SU-DHL-6 (cell line): ENCODE data around the gene B4GAT1.
A peak's percentile ranks its signal among the peaks of the same experiment; 100 is the strongest.

Experiments
- H2AFZ ChIP-seq: fragments of 200-600 bp; sonication (generic); 2 replicates; pipeline ENCODE4 v1.6.1; 2014; ENCODE audit warnings: low read depth, mild to moderate bottlenecking, moderate library complexity, mixed read lengths, antibody characterized with exemption, low read length; ENCODE audit not compliant: severe bottlenecking
- H3F3A ChIP-seq: fragments of 200-600 bp; shearing (Covaris generic); 2 replicates; pipeline ENCODE4 v1.6.0; 2016; ENCODE audit warnings: antibody characterized with exemption, mild to moderate bottlenecking; ENCODE audit not compliant: insufficient read depth
- H3K27ac ChIP-seq: fragments of 200-600 bp; sonication (generic); 2 replicates; pipeline ENCODE4 v1.5.1; 2016; ENCODE audit warnings: low read depth, mild to moderate bottlenecking, low read length, moderate library complexity, mixed read lengths
- H3K27me3 ChIP-seq: fragments of 200-600 bp; sonication (generic), shearing (Covaris generic); 2 replicates; pipeline ENCODE4 v1.6.0; 2014; ENCODE audit warnings: mild to moderate bottlenecking, low read length
- H3K36me3 ChIP-seq: fragments of 200-600 bp; sonication (generic); 2 replicates; pipeline ENCODE4 v1.6.1; 2014; ENCODE audit warnings: mild to moderate bottlenecking, low read length, mixed read lengths
- H3K4me2 ChIP-seq: fragments of 300-600, 200-600 bp; shearing (Covaris generic), sonication (generic); 2 replicates; pipeline ENCODE4 v1.6.0; 2014; ENCODE audit warnings: low read length, low read depth, mild to moderate bottlenecking; ENCODE audit not compliant: poor library complexity, severe bottlenecking
- H3K4me3 ChIP-seq: fragments of 200-600 bp; sonication (generic); 2 replicates; pipeline ENCODE4 v1.5.1; 2014; ENCODE audit warnings: antibody characterized with exemption, low read length, mild to moderate bottlenecking, mixed read lengths; ENCODE audit not compliant: insufficient read depth, poor library complexity, severe bottlenecking
- H3K79me2 ChIP-seq: fragments of 200-600 bp; sonication (generic); 2 replicates; pipeline ENCODE4 v1.6.1; 2014; ENCODE audit warnings: mild to moderate bottlenecking, low read length, moderate library complexity; ENCODE audit not compliant: insufficient read depth
- H3K9ac ChIP-seq: fragments of 200-600 bp; sonication (generic); 2 replicates; pipeline ENCODE4 v1.7.0; 2014; ENCODE audit warnings: mild to moderate bottlenecking, low read length
- H3K9me2 ChIP-seq: fragments of 200-600 bp; sonication (generic); replicated peaks from 2 replicates; pipeline ENCODE4 v1.6.1; 2014; ENCODE audit warnings: low read length; ENCODE audit not compliant: insufficient read depth
- H3K9me3 ChIP-seq: fragments of 200-600 bp; sonication (generic); 2 replicates; pipeline ENCODE4 v1.6.1; 2014; ENCODE audit warnings: low read length, mixed read lengths; ENCODE audit not compliant: insufficient read depth
- H4K20me1 ChIP-seq: fragments of 200-600 bp; sonication (generic); 2 replicates; pipeline ENCODE4 v1.6.1; 2014; ENCODE audit warnings: low read depth, mild to moderate bottlenecking, antibody characterized with exemption, low read length, moderate library complexity, mixed read lengths
- EZH2phosphoT487 ChIP-seq: fragments of 200-600 bp; sonication (generic), shearing (Covaris generic); conservative IDR thresholded peaks from 2 replicates; pipeline ENCODE4 v1.6.1; 2018; ENCODE audit warnings: mild to moderate bottlenecking, antibody characterized with exemption, low read length, moderate library complexity, mixed read lengths
- TF ChIP-seq, protein P1 (sequence below): fragments of 200-600 bp; sonication (generic); IDR thresholded peaks from one replicate; pipeline ENCODE4 v1.5.1; 2017; ENCODE audit warnings: antibody characterized with exemption, mild to moderate bottlenecking, low read length, moderate library complexity; ENCODE audit not compliant: insufficient read depth, poor library complexity, severe bottlenecking

Gene B4GAT1

DNA sequence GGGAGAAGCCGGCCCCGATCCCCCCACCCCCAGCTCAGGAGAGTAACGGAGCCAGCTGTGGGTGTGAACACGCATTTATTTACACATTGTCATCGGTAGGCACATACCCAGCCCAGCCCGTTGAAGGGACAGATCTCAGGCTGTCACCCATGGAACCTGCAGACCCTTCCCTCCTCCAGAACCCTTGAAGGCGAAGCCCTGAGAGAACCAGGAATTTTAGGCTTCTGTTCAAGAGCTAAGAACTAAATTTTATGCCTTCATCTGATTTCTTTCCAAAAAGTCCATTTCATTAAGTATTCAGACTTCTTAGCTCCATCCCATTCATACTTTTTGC lies 2.1 kb downstream of the B4GAT1 start:
- peak overlapping the region; percentile 83 for H3K9ac ChIP-seq
- H3K9me3 ChIP-seq: no peaks in the 10 kb centered on the region
- peak overlapping the region; percentile 2; the same call in 1 of the 2 replicates for H3K27ac ChIP-seq

DNA sequence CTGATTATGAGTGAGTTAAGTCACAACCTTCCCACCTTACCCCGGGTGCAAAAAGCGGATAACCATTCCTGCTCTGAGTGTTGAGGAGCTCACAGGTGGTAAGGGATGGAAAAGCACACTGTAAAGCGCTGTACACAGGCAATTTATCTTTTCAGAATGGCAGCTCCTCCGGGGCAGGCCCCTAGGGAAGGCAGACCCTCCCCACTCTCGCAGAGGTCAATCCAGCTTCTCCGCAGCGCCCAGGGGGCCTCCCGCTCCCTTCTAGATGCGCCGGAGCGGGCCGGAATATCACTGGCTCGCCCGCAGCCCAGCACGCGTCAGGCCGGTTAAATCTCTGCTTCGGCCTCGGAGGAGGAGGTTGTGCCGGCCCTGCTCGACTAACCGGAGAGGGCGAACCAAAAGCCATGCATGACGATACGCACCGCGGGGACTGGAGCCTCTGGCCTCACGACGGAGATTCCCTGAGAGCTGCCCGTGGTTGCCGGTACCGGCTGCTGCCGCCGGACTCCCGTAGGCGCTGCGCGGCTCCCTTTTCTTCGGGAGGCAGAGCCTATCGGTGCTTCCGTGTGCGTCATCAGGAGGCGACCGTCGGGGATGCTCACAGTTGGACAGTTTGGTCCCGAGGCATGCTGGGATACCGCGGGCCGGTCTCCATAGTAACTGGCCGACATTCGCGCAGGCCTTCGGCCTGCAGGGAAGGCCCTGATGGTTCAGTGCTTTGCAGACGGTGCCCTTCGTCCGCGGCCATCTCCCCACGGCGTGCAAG lies 2.7 kb downstream of the B4GAT1 start, which contains the start of gene BRMS1:
BRMS1 (minus strand) TSS at position 555 of the 766 bp plus-strand sequence. CDS start 2,870 bp downstream, outside the sequence.
- no peak for TF ChIP-seq EZH2phosphoT487
- TF ChIP-seq, protein P1, sequence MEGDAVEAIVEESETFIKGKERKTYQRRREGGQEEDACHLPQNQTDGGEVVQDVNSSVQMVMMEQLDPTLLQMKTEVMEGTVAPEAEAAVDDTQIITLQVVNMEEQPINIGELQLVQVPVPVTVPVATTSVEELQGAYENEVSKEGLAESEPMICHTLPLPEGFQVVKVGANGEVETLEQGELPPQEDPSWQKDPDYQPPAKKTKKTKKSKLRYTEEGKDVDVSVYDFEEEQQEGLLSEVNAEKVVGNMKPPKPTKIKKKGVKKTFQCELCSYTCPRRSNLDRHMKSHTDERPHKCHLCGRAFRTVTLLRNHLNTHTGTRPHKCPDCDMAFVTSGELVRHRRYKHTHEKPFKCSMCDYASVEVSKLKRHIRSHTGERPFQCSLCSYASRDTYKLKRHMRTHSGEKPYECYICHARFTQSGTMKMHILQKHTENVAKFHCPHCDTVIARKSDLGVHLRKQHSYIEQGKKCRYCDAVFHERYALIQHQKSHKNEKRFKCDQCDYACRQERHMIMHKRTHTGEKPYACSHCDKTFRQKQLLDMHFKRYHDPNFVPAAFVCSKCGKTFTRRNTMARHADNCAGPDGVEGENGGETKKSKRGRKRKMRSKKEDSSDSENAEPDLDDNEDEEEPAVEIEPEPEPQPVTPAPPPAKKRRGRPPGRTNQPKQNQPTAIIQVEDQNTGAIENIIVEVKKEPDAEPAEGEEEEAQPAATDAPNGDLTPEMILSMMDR: no peak
- Histone ChIP-seq H3K9me3 (no peaks in the 10 kb centered on the region), H3K4me3 (peak within 1 kb of the TSS; percentile 97), H3F3A (peaks cover 16% of the 10 kb centered on the region), H3K9me2 (no peaks in the 10 kb centered on the region), H3K4me2 (peak within 1 kb of the TSS; percentile 92), H3K27ac (peak within 1 kb of the TSS; percentile 2; the same call in 1 of the 2 replicates), H3K27me3 (no peaks in the 10 kb centered on the region), H2AFZ (peak within 1 kb of the TSS; percentile 79), H3K36me3 (no peaks in the 10 kb centered on the region), H4K20me1 (no peaks in the 10 kb centered on the region), H3K9ac (peak within 1 kb of the TSS; percentile 83), H3K79me2 (peaks cover 17% of the 10 kb centered on the region)

More for the DNA sequence above, 2.1 kb downstream of the B4GAT1 start:
- peaks cover 16% of the 10 kb centered on the region for H3F3A ChIP-seq
- H3K79me2 ChIP-seq: peaks cover 17% of the 10 kb centered on the region
- H3K4me3 ChIP-seq: peak overlapping the region; percentile 97
- H3K36me3 ChIP-seq: no peaks in the 10 kb centered on the region
- no peaks in the 10 kb centered on the region for H3K27me3 ChIP-seq
- H3K4me2 ChIP-seq: peak overlapping the region; percentile 76
- H4K20me1 ChIP-seq: no peaks in the 10 kb centered on the region
- no peaks in the 10 kb centered on the region for H3K9me2 ChIP-seq
- H2AFZ ChIP-seq: peak overlapping the region; percentile 79
- TF ChIP-seq, protein P1: no peak
- TF ChIP-seq EZH2phosphoT487: no peak

DNA sequence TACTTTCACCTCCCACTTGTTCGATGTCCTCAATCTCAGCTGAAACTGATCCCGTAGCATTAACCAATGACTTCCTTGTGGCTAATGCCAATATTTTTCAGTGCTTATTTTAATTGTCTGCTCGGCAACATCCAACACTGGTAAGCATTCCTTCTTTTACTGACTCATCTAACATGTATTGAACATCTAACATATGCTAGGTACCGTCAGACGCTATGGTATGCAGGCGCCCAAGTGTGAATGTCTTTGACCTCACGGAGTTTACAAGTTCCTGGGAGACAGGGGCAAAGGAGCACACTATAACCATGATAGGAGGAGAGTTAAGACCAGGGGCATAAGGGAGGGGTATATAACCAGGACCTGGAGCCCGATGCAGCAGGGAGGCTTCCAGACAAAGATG lies 4.3 kb downstream of the B4GAT1 start:
- H2AFZ ChIP-seq: no peak overlapping the region
- H3K4me3 ChIP-seq: no peak overlapping the region
- H3K36me3 ChIP-seq: no peaks in the 10 kb centered on the region
- H3K79me2 ChIP-seq: peaks cover 17% of the 10 kb centered on the region
- H3K9me2 ChIP-seq: no peaks in the 10 kb centered on the region
- no peaks in the 10 kb centered on the region for H3K9me3 ChIP-seq
- no peak overlapping the region for H3K9ac ChIP-seq
- no peaks in the 10 kb centered on the region for H3K27me3 ChIP-seq
- H4K20me1 ChIP-seq: no peaks in the 10 kb centered on the region
- no peak overlapping the region for H3K27ac ChIP-seq
- no peak for TF ChIP-seq EZH2phosphoT487
- TF ChIP-seq, protein P1: no peak
- peak overlapping the region; percentile 92 for H3K4me2 ChIP-seq
- H3F3A ChIP-seq: peaks cover 12% of the 10 kb centered on the region
